ENCODE results near the gene SUGP2. TPM values are rescaled to one million over a fixed set of nuclear protein-coding genes. Genes with fewer than 3 reads are reported as not detected.

The SUGP2 gene
- total and polyA plus RNA-seq, 9 of the 15 experiments (the other 6 are each of a cell fraction or from before 2014, with no cell fraction given): 13.1 to 101 (median 63.1) TPM

DNA sequence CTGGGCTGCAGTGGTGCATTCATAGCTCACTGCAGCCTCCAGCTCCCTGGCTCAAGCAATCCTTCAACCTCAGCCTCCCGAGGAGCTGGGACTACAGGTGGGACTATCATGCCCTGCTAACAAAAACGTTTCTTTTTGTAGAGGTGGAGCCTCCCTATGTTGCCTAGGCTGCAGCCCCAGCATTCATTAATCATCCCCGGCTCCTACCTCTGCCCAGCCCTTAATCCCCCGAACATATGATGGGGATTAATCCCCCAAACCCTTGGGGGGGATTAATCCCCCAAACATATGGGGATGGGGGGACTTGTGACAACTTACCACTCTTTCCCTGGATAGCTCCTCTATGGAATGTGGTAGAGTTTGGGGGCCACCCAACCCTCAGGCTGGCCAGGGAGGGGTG lies 45.9 kb downstream of the SUGP2 start:
- Histone ChIP-seq H3K4me2 (ENCODE audit: insufficient read depth, low read length) (no peak overlapping the region), H3K36me3 (ENCODE audit: control insufficient read depth, insufficient read depth, low read length) (peaks cover 13% of the 10 kb centered on the region; the same call in 1 of the 3 replicates), H2AFZ (ENCODE audit: low read depth, low read length) (no peak overlapping the region), H3K79me2 (ENCODE audit: control insufficient read depth, insufficient read depth, low read length) (no peaks in the 10 kb centered on the region), H4K20me1 (replicated peaks; ENCODE audit: control insufficient read depth, insufficient read depth, low read length) (peaks cover 7% of the 10 kb centered on the region; the same call in 1 of the 2 replicates), H3K9me3 (replicated peaks; ENCODE audit: control insufficient read depth, insufficient read depth, low read depth, low read length) (no peaks in the 10 kb centered on the region), H3K27ac (ENCODE audit: extremely low read depth, low read depth, low read length) (no peak overlapping the region), H3K27me3 (ENCODE audit: control insufficient read depth in 2 of 2, insufficient read depth in 2 of 2, low read length in 2 of 2) (peaks cover 11 to 24% of the 10 kb centered on the region in 2 experiments; a peak in 3 of 5 replicates), H3K4me3 (no peak overlapping the region), H3K9me1 (ENCODE audit: control insufficient read depth, insufficient read depth, low read length) (no peaks in the 10 kb centered on the region), H3K9ac (ENCODE audit: insufficient read depth in 1 of 2, low read depth in 2 of 2, low read length in 2 of 2) (peak overlapping the region in 1 of 2 experiments; percentile 42; a peak in 1 of 4 replicates), H3K4me1 (replicated peaks in 1 of 2; ENCODE audit: control insufficient read depth in 2 of 2, insufficient read depth in 2 of 2, low read length in 2 of 2) (peaks cover 0 to 9% of the 10 kb centered on the region in 2 experiments; a peak in 1 of 5 replicates)
- WGBS (ENCODE audit: insufficient coverage, low coverage, missing lambda C conversion rate): 10% methylated on average over 4 of the region's 4 CpGs
- FAIRE-seq: no peak
- intact Hi-C loops (cut with micrococcal nuclease): loop anchor here (5.0 kb wide), 2 partner anchors 45 to 215 kb away; partner anchors contain the start of gene HOMER3
- in situ Hi-C loops (cut with MboI): no loop called here
- ATAC-seq: no peak
- TF ChIP-seq RBM17 (IDR thresholded peaks at IDR 0.05; ENCODE audit: borderline replicate concordance, low read depth, low read length) (no peak), C11orf30 (IDR thresholded peaks at IDR 0.05; ENCODE audit: low read depth) (no peak), NONO (IDR thresholded peaks at IDR 0.05; ENCODE audit: low read depth in 2 of 2, low read length in 1 of 2) (no peak), MYBL2 (IDR thresholded peaks at IDR 0.05; ENCODE audit: low read depth) (no peak), MYBL2 (CRISPR knock-in tag; IDR thresholded peaks at IDR 0.05; ENCODE audit: borderline replicate concordance) (no peak), CBX2 (IDR thresholded peaks at IDR 0.05; ENCODE audit: insufficient read depth, low read length, poor library complexity, severe bottlenecking) (no peak)
- TF ChIP-seq, protein P1, sequence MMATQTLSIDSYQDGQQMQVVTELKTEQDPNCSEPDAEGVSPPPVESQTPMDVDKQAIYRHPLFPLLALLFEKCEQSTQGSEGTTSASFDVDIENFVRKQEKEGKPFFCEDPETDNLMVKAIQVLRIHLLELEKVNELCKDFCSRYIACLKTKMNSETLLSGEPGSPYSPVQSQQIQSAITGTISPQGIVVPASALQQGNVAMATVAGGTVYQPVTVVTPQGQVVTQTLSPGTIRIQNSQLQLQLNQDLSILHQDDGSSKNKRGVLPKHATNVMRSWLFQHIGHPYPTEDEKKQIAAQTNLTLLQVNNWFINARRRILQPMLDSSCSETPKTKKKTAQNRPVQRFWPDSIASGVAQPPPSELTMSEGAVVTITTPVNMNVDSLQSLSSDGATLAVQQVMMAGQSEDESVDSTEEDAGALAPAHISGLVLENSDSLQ (IDR thresholded peaks at IDR 0.05): no peak
- DNase-seq (ENCODE audit: extremely low read depth in 1 of 4, low spot score in 3 of 4): no peak
- ChIA-PET CTCF (ENCODE audit: low intra/inter-chr PET ratio) (interaction anchor here (0.8 to 2.1 kb wide), 4 partner anchors 46 to 121 kb away, joined by 3 to 11 read pairs (median 6); partner anchors contain the start of genes CERS1 and HOMER3), POLR2A (interaction anchor here (0.6 to 2.4 kb wide), 12 partner anchors 8 to 113 kb away, joined by 3 to 7 read pairs (median 3); no protein-coding TSS in a partner anchor)
- no TSS peak for BruUV-seq (replicated peaks)

Data from K562 (cell line).